ENCODE measurements around the gene BCKDHB.
A peak's percentile ranks its signal among the peaks of the same experiment; 100 is the strongest.
"Not testable (repeated sequence)": the region's sequence is repeated elsewhere in the genome, so short reads cannot be mapped to it uniquely, and the experiment has no call there.

BCKDHB gene

GRCh38 chr6:80211286-80211685, 104.8 kb downstream of the BCKDHB start:
- peak; percentile 31 for DNase-seq

GRCh38 chr6:80211890-80212289, 105.4 kb downstream of the BCKDHB start:
- DNase-seq = not testable (repeated sequence)

GRCh38 chr6:80214436-80215022, 108.1 kb downstream of the BCKDHB start:
- peak; percentile 76 for DNase-seq

GRCh38 chr6:80215063-80215462, 108.6 kb downstream of the BCKDHB start:
- no peak for DNase-seq

- peak; percentile 93 for DNase-seq
These were observed 111.3 kb downstream of the BCKDHB start for GRCh38 chr6:80217794-80218193.

GRCh38 chr6:80223743-80224212, 117.3 kb downstream of the BCKDHB start:
- peak; percentile 99 for DNase-seq

GRCh38 chr6:80226151-80226550, 119.7 kb downstream of the BCKDHB start:
- peak; percentile 86 for DNase-seq

GRCh38 chr6:80226699-80227098, 120.2 kb downstream of the BCKDHB start:
- DNase-seq = no peak

- DNase-seq = peak; percentile 90
These were observed 121.2 kb downstream of the BCKDHB start for GRCh38 chr6:80227545-80228105.

GRCh38 chr6:80233262-80233661, 126.8 kb downstream of the BCKDHB start:
- no peak for DNase-seq

GRCh38 chr6:80233958-80234357, 127.5 kb downstream of the BCKDHB start:
- DNase-seq = no peak

GRCh38 chr6:80234401-80234800, 127.9 kb downstream of the BCKDHB start:
- DNase-seq = peak; percentile 75

GRCh38 chr6:80234908-80235307, 128.4 kb downstream of the BCKDHB start:
- DNase-seq = no peak

- DNase-seq = no peak
These were observed 129.2 kb downstream of the BCKDHB start for GRCh38 chr6:80235647-80236046.

GRCh38 chr6:80238754-80239153, 132.3 kb downstream of the BCKDHB start:
- not testable (repeated sequence) for DNase-seq

- DNase-seq = no peak
These were observed 138.6 kb downstream of the BCKDHB start for GRCh38 chr6:80245043-80245442.

GRCh38 chr6:80249897-80250296, 143.4 kb downstream of the BCKDHB start:
- no peak for DNase-seq

- no peak for DNase-seq
These were observed 144.0 kb downstream of the BCKDHB start for GRCh38 chr6:80250391-80250997.

- no peak for DNase-seq
These were observed 144.8 kb downstream of the BCKDHB start for GRCh38 chr6:80251321-80251720.

GRCh38 chr6:80254716-80255115, 148.2 kb downstream of the BCKDHB start:
- no peak for DNase-seq

GRCh38 chr6:80256691-80257090, 150.2 kb downstream of the BCKDHB start:
- DNase-seq = no peak

GRCh38 chr6:80259118-80259517, 152.6 kb downstream of the BCKDHB start:
- DNase-seq = no peak

- peak; percentile 26 for DNase-seq
These were observed 157.1 kb downstream of the BCKDHB start for GRCh38 chr6:80263585-80263984.
